Karpas-422 (cell line): ENCODE measurements around the gene NCAM2. TPM values are rescaled to one million over a fixed set of nuclear protein-coding genes. Genes with fewer than 3 reads are reported as not detected.

ENCODE experiments used
- DNase-seq: peaks from one replicate; pipeline ENCODE4 v3.0.0-alpha.2; 2015
- H2AFZ ChIP-seq: fragments of 200-600 bp; sonication (generic); 2 replicates; pipeline ENCODE4 v1.6.1; 2014; ENCODE audit warnings: antibody characterized with exemption, low read length, mixed read lengths
- H3K27ac ChIP-seq: fragments of 200-600 bp; sonication (generic); 2 replicates; pipeline ENCODE4 v1.5.1; 2014; ENCODE audit warnings: mild to moderate bottlenecking, low read length, moderate library complexity
- H3K27me3 ChIP-seq: fragments of 200-600 bp; sonication (generic); 2 replicates; pipeline ENCODE4 v1.6.1; 2014; ENCODE audit warnings: low read length, mixed read lengths
- H3K36me3 ChIP-seq: fragments of 200-600 bp; sonication (generic); 2 replicates; pipeline ENCODE4 v1.6.1; 2014; ENCODE audit warnings: low read length, mixed read lengths; ENCODE audit not compliant: insufficient read depth
- H3K4me1 ChIP-seq: fragments of 200-600 bp; sonication (generic); 2 replicates; pipeline ENCODE4 v1.6.1; 2014; ENCODE audit warnings: mild to moderate bottlenecking, low read length, mixed read lengths
- H3K4me2 ChIP-seq: fragments of 200-600 bp; sonication (generic); 2 replicates; pipeline ENCODE4 v1.6.1; 2014; ENCODE audit warnings: low read length, low read depth, mild to moderate bottlenecking; ENCODE audit not compliant: poor library complexity, severe bottlenecking
- H3K4me3 ChIP-seq: fragments of 200-600 bp; sonication (generic); 2 replicates; pipeline ENCODE4 v1.5.1; 2014; ENCODE audit warnings: mild to moderate bottlenecking, antibody characterized with exemption, low read length, mixed read lengths
- H3K79me2 ChIP-seq: fragments of 200-600 bp; sonication (generic); 2 replicates; pipeline ENCODE4 v1.6.1; 2014; ENCODE audit warnings: mild to moderate bottlenecking, low read length, mixed read lengths
- H3K9ac ChIP-seq: fragments of 200-600 bp; sonication (generic); 2 replicates; pipeline ENCODE4 v1.6.0; 2014; ENCODE audit warnings: low read length
- H3K9me2 ChIP-seq: fragments of 200-600 bp; sonication (generic), shearing (Covaris generic); replicated peaks from 2 replicates; pipeline ENCODE4 v1.6.0; 2014; ENCODE audit warnings: mild to moderate bottlenecking, low read length, moderate library complexity; ENCODE audit not compliant: insufficient read depth
- H3K9me3 ChIP-seq: fragments of 300-700, 200-600 bp; sonication (generic); 2 replicates; pipeline ENCODE4 v1.6.1; 2014; ENCODE audit warnings: low read length, mixed read lengths
- H4K20me1 ChIP-seq: fragments of 200-600 bp; sonication (generic); 2 replicates; pipeline ENCODE4 v1.6.1; 2014; ENCODE audit warnings: mild to moderate bottlenecking, antibody characterized with exemption, low read length, low read depth; ENCODE audit not compliant: insufficient read depth
- total RNA-seq: library from RNA; depleted of rRNA; stranded (reverse); fragments of >200 nt; shearing (Covaris generic); gene quantifications from 2 replicates; pipeline ENCODE4 v1.2.3, GENCODE V29; 2014; ENCODE audit warnings: low replicate concordance

Gene NCAM2
- total RNA-seq, 1 experiment from 2014 or later, result not detected

DNA sequence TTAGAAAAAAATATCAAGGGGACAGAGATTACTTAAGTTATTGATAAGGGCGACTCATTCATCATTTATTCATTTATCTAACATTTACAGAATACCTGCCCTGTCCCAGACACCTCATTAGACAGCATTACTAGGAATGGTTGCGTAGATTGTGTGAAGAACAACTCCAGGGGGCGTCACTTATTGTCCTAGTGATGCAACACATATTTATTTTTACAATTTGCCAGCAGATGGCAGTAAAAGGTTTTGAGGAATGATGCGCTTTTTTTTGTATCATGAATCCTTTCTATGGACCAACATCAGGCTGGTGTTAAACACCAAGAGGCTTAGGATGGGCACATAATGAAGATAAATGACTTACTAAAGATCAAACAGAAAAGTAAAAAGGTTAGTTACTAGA lies 5.5 kb downstream of the NCAM2 start:
- no peak overlapping the region for H3K4me3 ChIP-seq

DNA sequence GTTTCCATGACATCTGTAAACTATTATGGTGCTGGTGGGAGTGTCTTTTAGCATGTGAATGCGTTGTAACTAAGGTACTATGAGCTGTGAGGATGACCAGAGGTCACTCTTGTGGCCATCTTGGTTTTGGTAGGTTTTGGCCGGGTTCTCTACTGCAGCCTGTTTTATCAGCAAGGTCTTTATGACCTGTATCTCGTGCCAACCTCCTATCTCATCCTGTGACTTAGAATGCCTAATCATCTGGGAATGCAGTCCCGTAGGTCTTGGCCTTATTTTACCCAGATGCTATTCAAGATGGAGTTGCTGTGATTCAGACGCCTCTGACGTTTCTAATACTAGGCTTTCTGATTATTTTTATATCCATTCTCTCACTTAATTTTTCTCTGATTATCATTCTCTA lies 9.4 kb downstream of the NCAM2 start:
- H3K9ac ChIP-seq, result no peak overlapping the region
- no peaks in the 10 kb centered on the region for H3K27me3 ChIP-seq
- no peak for DNase-seq
- H3K27ac ChIP-seq, result no peak overlapping the region
- H2AFZ ChIP-seq, result no peak overlapping the region
- H4K20me1 ChIP-seq, result no peaks in the 10 kb centered on the region
- H3K9me2 ChIP-seq, result no peaks in the 10 kb centered on the region
- H3K4me3 ChIP-seq, result no peak overlapping the region
- H3K79me2 ChIP-seq, result no peaks in the 10 kb centered on the region
- peaks cover under 1% of the 10 kb centered on the region; the same call in 1 of the 2 replicates for H3K4me1 ChIP-seq
- H3K36me3 ChIP-seq, result no peaks in the 10 kb centered on the region
- no peak overlapping the region for H3K4me2 ChIP-seq
- no peaks in the 10 kb centered on the region for H3K9me3 ChIP-seq

More for the DNA sequence above, 5.5 kb downstream of the NCAM2 start:
- no peaks in the 10 kb centered on the region for H3K36me3 ChIP-seq
- H3K4me2 ChIP-seq, result no peak overlapping the region
- no peak overlapping the region for H3K27ac ChIP-seq
- H3K9ac ChIP-seq, result no peak overlapping the region
- no peaks in the 10 kb centered on the region for H3K27me3 ChIP-seq
- H3K9me2 ChIP-seq, result no peaks in the 10 kb centered on the region
- no peaks in the 10 kb centered on the region for H3K9me3 ChIP-seq
- H3K79me2 ChIP-seq, result no peaks in the 10 kb centered on the region
- DNase-seq, result peak; percentile 81
- no peaks in the 10 kb centered on the region for H4K20me1 ChIP-seq
- H2AFZ ChIP-seq, result no peak overlapping the region
- H3K4me1 ChIP-seq, result peaks cover 15% of the 10 kb centered on the region

DNA sequence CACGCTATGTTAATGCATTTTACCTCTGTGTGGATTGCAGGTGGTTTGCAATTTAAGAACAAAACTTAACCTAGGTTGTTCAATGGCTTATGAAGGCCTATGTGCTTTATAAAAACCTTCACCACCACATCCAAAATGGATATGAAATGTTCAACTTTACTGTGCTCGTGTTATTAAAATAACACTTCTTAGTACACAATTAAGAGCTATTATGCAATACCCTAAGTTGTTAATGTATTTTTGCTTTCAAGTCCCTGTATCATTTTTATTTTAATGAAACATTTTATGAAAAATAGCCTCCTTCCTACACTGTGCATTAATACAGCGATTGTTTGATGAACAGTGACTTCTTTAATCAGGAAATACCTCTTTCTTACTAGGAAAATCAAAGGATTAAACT lies 12.0 kb downstream of the NCAM2 start:
- Histone ChIP-seq H3K27ac (no peak overlapping the region), H3K9me3 (no peaks in the 10 kb centered on the region)

GRCh38 chr21:21010698-21011097 lies 12.5 kb downstream of the NCAM2 start:
- Histone ChIP-seq H3K9ac (no peak overlapping the region), H3K27me3 (no peaks in the 10 kb centered on the region), H4K20me1 (no peaks in the 10 kb centered on the region), H3K79me2 (no peaks in the 10 kb centered on the region), H3K4me3 (no peak overlapping the region), H3K9me2 (no peaks in the 10 kb centered on the region), H3K36me3 (no peaks in the 10 kb centered on the region), H3K4me2 (no peak overlapping the region), H3K9me3 (no peaks in the 10 kb centered on the region), H3K4me1 (no peaks in the 10 kb centered on the region), H2AFZ (no peak overlapping the region), H3K27ac (no peak overlapping the region)
- DNase-seq, result no peak

More for the DNA sequence above, 12.0 kb downstream of the NCAM2 start:
- Histone ChIP-seq H3K9ac (no peak overlapping the region), H3K4me1 (no peaks in the 10 kb centered on the region), H3K9me2 (no peaks in the 10 kb centered on the region), H3K79me2 (no peaks in the 10 kb centered on the region), H3K27me3 (no peaks in the 10 kb centered on the region), H3K4me3 (no peak overlapping the region), H3K4me2 (no peak overlapping the region), H4K20me1 (no peaks in the 10 kb centered on the region), H3K36me3 (no peaks in the 10 kb centered on the region), H2AFZ (no peak overlapping the region)
- DNase-seq, result no peak

- Histone ChIP-seq H3K36me3 (no peaks in the 10 kb centered on the region), H3K4me2 (no peak overlapping the region), H3K9me2 (no peaks in the 10 kb centered on the region), H3K27ac (no peak overlapping the region), H3K79me2 (no peaks in the 10 kb centered on the region), H3K9me3 (no peaks in the 10 kb centered on the region), H2AFZ (no peak overlapping the region), H3K9ac (no peak overlapping the region), H3K4me3 (no peak overlapping the region), H3K4me1 (no peaks in the 10 kb centered on the region), H3K27me3 (no peaks in the 10 kb centered on the region), H4K20me1 (no peaks in the 10 kb centered on the region)
- no peak for DNase-seq
Observed at GRCh38 chr21:21018821-21019220, 20.6 kb downstream of the NCAM2 start.

DNA sequence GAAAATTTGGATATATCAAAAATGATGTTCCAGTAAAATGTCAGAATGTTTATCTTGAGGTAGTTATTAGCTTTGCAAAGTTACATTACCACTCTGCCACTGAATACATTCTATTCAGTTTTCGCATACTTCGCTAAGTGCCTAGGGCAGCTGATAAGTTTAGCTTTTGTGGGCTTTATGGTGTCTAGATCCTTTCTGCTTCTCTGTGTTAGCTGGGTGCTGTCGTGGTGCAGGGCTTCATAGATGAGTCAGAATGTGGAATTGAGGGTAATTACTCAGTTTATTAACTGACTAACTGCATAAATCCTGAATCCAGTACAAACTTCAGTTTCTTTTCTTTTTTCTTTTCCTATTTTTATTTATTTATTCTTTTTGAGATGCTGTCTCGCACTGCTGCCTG lies 21.5 kb downstream of the NCAM2 start:
- no peak overlapping the region for H3K4me2 ChIP-seq
- no peaks in the 10 kb centered on the region for H3K36me3 ChIP-seq
- H3K27ac ChIP-seq, result no peak overlapping the region
- H3K9ac ChIP-seq, result no peak overlapping the region
- H3K79me2 ChIP-seq, result no peaks in the 10 kb centered on the region
- DNase-seq, result no peak
- H3K9me2 ChIP-seq, result no peaks in the 10 kb centered on the region
- no peaks in the 10 kb centered on the region for H3K27me3 ChIP-seq
- no peaks in the 10 kb centered on the region for H3K4me1 ChIP-seq
- H3K4me3 ChIP-seq, result no peak overlapping the region
- H3K9me3 ChIP-seq, result no peaks in the 10 kb centered on the region
- no peak overlapping the region for H2AFZ ChIP-seq
- no peaks in the 10 kb centered on the region for H4K20me1 ChIP-seq

DNA sequence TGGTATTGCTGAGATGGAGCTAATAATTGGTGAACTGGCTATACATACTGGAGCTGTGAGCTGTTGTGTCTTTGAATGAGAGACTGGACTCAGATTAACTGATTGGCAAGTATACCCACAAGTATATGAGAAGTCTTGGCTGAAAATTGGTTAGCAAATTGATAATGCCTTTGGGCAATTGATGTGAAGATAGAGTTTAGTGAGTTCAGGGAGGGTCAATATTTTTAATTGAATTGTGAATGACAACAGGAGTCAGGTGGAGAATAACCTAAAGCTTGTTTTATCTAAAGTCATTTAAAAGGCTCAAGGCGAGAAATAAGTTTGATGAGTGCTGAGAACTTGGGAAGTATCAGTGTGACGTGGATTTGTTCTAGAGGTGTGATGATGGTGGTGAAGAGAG lies 27.5 kb downstream of the NCAM2 start:
- H3K27me3 ChIP-seq, result no peaks in the 10 kb centered on the region
- H3K4me1 ChIP-seq, result no peaks in the 10 kb centered on the region
- DNase-seq, result no peak

GRCh38 chr21:21028275-21028820 lies 30.1 kb downstream of the NCAM2 start:
- Histone ChIP-seq H3K79me2 (no peaks in the 10 kb centered on the region), H3K36me3 (no peaks in the 10 kb centered on the region), H3K4me2 (no peak overlapping the region), H2AFZ (no peak overlapping the region), H3K27me3 (no peaks in the 10 kb centered on the region), H4K20me1 (no peaks in the 10 kb centered on the region), H3K27ac (no peak overlapping the region), H3K4me3 (no peak overlapping the region), H3K9me2 (no peaks in the 10 kb centered on the region), H3K4me1 (no peaks in the 10 kb centered on the region), H3K9me3 (no peaks in the 10 kb centered on the region), H3K9ac (no peak overlapping the region)
- no peak for DNase-seq

More for the DNA sequence above, 27.5 kb downstream of the NCAM2 start:
- Histone ChIP-seq H3K4me3 (no peak overlapping the region), H3K79me2 (no peaks in the 10 kb centered on the region), H3K9ac (no peak overlapping the region), H3K27ac (no peak overlapping the region), H3K9me3 (no peaks in the 10 kb centered on the region), H3K9me2 (no peaks in the 10 kb centered on the region), H4K20me1 (no peaks in the 10 kb centered on the region), H3K36me3 (no peaks in the 10 kb centered on the region), H2AFZ (no peak overlapping the region), H3K4me2 (no peak overlapping the region)

DNA sequence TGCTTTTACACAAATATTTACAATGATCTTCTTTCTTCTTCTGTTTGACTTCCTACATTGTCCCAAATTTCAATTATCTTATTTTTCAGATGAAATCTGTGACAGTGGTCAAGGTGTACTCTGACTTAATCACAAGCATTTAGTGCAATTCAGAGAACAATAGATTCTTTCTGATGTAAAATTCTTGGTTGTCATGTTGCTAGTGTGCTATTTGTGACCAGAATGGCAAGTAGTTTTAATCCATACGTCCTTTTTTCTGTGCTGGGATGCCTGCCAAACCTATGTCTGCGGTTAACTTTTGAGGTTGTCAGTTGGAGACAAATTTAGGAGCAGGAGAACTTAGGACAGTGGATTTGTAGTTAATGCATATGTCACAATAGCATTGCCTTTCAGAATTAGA lies 31.0 kb downstream of the NCAM2 start:
- H4K20me1 ChIP-seq, result no peaks in the 10 kb centered on the region
- no peak overlapping the region for H3K9ac ChIP-seq
- no peaks in the 10 kb centered on the region for H3K79me2 ChIP-seq
- H2AFZ ChIP-seq, result no peak overlapping the region
- no peaks in the 10 kb centered on the region for H3K36me3 ChIP-seq
- H3K27me3 ChIP-seq, result no peaks in the 10 kb centered on the region
- no peaks in the 10 kb centered on the region for H3K4me1 ChIP-seq
- H3K27ac ChIP-seq, result no peak overlapping the region
- no peak overlapping the region for H3K4me2 ChIP-seq
- no peak for DNase-seq
- no peaks in the 10 kb centered on the region for H3K9me3 ChIP-seq
- no peak overlapping the region for H3K4me3 ChIP-seq
- H3K9me2 ChIP-seq, result no peaks in the 10 kb centered on the region
